Forelimb muscle (tissue), 1 donor: ENCODE measurements around the gene SLC25A34. TPM values are rescaled to one million over a fixed set of nuclear protein-coding genes. Genes with fewer than 3 reads are reported as not detected.

ENCODE experiments used
- DNase-seq: peaks from one replicate; pipeline ENCODE4 v3.0.0-alpha.2; 2013; ENCODE audit warnings: low read depth
- polyA plus RNA-seq: library from polyadenylated mRNA; unstranded; fragments of 120-200 nt; gene quantifications from one replicate; pipeline ENCODE4 v1.2.1, GENCODE V29; 2013; ENCODE audit not compliant: insufficient read length

Gene SLC25A34
- polyA plus RNA-seq, 1 donor = 6.9 TPM

DNA sequence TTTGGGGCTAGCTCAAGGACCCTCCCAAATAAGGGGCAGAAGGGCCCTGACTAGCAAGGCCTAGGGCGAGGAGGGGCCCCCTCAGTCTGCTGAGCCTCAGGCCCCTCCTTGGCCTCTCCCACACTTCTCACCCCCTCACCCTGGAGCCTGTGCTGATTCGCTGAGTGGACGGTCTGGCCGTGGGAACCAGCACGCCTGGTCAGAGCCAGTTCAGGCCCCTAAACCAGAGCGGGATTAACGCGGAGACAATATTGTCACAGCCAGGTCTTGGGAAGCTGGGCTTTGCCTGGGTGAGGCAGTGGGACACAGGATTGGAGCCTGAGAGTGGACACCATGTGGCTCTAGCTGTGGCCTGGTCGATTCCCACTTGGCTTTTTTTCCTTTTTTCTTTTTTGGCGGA is 17.7 kb downstream of the SLC25A34 start:
- no peak for DNase-seq

DNA sequence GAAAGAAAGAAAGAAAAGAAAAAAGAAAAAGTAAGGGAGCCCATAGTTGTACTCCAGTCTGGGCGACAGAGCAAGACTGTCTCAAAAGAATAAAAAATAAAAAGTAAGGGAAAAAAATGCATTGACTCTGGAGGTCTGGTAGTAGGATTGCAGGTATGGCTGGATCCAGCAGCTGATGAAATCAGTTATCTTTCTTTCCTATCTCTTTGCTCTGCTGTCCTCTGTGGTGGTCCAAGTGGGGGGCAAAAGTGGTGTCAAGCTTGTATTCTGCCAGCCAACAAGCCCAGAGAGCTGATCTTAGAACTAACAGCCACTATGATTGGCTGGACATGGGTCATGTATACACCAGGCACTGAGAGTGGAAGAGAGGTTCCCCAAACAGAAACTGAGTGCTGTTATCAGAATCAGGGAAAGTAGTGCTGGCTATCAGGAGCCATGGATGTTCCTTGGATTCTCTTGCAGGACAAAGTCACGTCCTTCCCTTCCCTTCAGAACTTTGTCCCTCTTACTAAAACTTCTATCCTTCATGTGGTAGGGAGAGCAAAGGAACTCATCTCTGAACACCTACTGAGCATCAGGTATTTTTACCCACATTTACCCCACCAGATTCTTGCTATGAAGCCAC is 19.1 kb downstream of the SLC25A34 start:
- DNase-seq = no peak

DNA sequence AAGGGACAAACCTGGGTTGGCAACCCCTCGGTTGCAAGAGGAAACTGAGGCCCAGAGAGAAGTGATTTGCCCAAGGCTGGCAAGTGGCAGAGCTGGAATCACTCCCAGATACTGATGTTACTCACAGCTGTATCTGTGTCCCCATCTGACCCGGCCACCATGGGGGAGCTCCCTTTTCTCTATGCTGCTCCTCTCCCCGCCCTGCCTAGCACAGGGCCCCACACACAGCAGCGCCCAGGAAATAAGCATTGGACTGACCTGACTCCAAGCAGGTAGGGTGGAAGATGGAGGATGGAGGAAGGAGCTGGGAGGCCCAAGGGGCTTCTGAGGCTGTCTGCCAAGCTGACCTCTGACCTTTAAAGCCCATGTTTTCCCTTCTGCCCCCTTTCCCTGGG is 19.6 kb downstream of the SLC25A34 start:
- DNase-seq = no peak

DNA sequence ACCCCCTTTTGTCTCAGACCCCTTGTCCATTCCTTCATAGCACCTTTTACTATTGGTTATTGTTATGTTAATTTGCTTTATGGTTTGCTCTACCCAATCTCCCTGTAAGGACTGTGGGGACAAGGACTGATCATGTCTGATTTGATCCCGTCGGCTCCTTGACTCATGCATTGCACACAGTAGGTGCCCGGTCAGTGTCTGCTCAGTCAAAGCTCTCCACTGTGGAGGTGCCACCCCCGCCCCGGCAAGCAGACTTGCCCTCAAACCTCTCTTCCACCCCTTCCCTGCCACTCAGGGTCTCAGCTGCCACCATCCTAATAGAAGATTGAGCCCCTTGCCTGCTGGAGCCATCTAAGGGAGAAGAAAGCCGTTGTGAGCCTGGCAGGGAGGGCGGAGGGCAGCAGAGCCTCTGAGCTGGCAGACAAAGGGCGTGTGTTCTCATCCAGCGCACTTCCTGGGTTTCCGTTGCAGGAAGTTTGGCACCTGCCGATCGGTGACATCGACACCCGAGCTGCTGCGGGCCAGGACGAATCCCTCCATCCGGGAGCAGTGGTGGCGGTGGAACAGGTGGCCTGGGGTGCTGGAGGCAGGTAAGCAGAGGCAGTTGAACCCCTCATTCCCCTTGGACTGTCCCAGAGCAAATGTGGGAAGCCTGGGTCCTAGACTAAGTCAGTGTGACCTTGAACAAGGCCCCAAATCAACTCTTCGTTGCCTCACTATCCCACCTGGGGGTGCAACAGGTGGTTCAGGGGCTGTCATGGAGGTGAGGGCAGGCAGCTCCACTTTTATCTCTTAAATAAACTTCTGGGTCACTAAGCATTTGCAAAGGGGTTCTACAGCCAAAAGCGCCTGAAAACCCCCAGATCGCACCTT is 20.3 kb downstream of the SLC25A34 start:
- DNase-seq = no peak

DNA sequence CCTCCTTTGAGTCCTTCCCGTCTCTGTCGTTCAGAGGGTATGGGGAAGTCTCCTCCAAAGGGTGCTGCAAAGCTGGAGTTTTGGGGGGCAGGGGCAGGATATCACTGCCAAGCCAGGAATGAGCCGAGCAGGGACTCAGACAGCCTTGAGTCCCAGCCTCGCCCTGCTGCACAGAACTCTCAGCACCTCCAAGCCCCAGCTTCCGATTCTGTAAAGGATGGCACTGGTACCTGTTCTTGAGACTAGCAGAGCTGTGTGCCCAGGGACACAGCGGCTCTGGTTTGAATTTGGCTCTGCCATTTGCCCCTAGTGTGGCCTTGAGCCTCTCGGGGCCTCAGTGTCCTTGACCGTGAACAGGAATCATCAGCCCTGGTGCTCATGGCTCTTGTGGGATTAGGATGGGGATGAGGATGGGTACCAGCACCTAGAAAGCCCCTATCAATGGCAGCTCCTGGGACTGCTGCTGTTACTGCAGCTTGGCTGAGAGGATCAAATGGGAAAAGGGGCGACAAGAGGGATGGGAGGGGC is 21.0 kb downstream of the SLC25A34 start:
- DNase-seq = no peak

DNA sequence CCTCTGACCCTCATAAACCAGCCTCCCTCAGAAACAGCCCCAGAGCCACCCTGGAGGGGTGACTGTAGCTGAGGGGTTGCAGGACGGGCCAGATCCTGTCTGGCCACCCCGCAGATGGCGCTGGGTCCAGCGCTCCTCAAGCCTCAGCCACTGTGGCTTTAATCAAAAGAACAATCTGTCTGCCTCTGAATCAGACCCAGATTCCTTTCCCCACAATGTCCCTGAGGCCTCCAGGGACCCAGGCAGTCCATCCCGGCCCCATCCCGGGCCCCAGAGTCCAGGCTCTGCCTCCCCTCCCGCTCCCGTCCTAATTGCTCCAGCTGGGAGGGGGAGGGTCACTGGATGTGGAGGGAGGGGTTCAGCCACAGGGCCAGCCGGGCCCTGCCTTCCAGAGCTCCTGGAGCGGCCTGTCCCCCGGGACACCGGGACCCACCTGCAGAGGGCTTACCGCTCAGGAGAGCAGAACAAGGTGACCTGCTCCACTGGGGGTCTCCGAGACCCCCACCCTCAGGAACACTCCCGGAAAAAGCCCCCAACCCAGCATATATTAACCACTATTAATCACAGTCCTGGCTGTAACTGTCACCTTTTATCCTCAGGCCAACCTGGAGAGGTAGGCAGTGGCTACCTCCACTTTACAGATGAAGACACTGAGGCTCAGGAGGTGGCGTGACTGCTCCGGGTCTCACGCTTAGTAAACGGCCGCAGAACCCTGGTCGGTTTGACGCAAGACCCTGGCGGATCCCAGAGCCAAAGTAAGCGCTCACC is 21.7 kb downstream of the SLC25A34 start:
- DNase-seq = no peak

DNA sequence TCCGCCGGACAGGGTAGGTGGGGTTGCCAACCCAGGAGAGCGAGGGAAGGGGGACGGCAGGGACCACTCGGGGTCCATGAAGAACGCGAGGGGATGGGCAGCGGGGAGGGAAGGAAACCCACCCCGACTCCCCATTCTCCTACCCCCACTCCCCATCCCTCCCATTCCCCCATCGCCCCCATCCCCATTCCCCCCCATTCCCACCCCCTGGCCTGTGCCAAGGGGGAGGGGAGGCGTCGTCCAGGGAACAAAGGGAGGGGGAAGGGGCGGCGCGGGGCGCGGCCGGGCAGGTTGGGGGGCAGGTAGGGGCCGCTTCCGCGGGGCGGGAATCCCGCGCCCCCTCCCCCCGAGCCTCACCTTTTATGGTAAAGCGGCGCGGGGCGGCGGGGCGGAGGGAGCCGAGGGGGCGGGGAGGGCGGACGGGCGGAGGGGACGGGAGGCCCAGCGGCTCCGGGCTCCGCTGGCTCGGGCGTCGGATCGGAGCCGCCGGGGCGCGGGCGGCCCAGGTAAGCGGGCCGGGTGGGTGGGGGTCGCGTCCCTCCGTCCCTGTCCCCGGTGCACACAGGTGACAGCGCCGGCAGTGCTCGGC is 22.4 kb downstream of the SLC25A34 start, which contains the start of gene FBLIM1:
TSS of gene FBLIM1 (plus strand) at position 453 of the 589 bp plus-strand sequence. CDS start 6,189 bp downstream, outside the sequence.
- no peak for DNase-seq

DNA sequence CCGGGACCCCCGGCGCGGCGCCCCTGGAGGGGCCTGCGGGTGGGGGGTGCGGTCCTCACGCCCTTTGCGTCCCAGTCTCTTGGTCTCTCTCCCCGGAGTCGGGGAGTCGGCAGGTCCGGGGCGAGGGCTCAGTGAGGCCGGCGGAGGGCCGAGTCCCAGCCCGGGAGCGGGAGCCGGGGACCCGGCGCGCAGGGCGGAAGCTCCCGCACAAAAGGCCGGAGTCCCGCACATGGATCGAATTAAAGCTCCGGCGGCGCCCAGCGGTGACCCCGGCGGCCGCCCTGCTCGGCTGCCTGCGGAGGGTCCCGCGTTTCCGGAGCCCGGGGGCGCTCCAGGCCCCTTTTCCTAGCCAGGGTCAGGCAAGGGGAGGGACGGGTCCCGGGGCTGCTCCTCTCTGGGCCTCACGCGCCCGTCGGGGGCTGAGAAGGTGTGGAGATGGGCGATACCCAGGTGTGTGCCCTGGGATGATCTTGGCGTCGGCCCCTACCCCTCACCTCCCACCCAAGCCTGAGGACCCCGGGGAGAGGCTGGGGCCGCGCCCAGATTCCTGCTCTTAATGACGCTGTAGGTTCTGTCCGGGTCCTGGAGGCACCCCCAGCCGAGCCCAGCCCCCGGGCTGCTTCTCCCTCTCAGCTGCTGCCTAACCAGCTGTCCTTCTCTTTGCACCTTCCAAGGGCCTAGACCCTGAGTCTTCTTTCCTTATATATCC is 23.0 kb downstream of the SLC25A34 start:
- DNase-seq = no peak

DNA sequence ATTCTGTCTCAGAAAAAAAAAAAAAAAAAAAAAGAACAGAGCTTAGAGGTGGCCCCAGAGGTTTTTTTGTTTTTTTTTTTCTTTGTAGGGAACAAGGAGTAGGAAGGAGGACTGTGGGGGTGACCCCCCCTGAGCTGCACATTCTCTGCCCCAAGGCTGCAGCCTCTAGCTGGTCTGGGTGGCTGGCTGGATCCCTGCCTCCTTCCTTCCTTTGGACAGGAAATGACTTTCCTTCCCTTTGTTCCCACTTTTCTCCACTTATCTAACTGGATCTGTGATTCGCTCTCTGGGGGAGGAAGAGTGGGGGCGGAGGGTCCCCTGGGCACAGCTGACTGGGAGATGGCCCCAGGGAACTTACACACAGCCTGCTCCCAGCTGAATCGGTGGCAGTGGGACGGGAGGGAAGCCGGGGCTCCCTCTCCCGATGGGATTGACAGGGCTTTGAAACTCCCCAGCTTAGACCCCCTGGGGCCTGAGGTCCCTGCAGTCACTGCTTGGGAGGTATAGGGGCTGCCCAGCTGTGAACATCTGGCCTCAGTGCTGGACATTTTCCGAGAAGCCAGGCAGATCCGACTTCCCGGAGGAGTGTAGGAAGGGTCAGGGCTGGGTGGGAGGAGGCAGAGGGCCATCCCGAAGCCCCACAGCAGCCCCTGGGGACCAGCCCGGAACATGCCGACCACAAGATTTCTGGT is 24.6 kb downstream of the SLC25A34 start:
- DNase-seq = no peak

DNA sequence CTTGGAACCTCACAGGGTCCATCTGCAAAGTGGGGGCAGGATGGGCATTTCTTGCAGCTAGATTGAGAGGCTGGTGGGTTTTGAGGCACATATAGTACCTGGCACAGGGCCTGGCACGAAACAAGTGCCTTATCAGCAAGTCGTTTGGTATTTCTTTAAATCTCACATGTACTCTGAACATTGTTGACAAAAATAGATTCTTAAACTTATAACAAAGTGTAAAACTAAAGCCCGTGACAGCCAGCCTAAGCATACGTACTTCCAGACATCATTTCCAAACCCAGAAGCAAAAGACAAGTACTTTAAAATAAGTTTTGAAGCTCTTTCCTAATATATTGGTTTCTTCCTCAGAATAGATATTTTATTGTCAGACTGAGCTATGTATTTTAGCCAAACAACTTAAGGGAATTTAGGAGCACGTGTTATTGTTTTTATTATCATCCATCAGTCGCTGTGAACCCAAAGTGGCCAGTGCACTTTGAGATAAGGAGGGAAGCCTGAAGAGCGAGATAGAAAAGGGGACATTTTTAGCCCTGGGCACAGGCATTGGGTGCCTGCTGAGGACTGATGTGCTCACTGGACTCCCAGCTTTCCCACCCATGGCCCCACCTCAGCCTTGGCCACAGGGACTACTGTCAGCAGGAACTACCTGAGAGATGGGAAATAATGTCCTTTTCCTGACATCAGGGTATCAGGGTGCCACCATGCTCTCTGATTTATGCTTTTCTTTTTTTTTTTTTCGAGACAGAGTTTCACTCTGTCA is 25.5 kb downstream of the SLC25A34 start:
- DNase-seq = no peak

DNA sequence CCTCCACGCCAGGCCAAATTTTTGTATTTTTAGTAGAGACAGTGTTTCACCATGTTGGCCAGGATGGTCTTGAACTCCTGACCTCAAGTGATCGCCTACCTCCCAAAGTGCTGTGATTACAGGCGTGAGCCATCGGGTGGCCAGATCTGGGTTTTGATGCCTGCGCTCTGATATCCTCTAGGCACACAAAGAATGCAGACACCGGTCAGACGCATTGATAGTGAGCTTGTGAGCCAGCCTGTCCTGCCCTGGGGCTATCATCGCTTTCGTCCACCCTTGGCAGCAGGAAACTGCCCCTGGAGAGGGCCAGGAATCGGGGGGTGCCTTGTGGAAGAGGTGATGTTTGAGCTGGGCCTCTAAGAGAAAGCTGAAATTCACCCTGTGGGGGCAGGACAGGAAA is 26.5 kb downstream of the SLC25A34 start:
- DNase-seq = no peak

DNA sequence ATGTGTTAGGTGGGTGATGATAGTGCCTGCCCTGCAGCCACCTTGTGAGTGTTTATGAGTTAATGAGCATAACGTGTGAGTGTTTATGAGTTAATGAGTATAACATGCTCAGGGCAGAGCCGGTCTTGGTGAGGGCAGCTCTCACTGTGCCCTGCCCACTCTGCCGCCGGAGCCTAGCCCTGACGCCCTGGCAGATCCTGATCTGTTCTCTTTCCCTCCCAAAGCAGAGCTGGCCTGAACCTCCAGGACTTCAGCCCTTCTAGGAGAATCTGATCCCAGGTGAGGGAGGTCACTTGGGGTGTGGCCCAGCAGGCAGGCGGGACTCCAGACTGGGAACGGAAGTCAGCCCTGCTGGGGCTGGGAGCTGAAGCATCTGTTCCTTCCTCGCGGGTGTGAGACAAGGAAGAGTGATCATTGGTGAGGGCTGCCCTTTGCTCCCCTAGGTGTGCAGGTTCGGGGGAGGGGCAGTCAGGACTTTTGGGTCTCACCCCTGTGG is 28.3 kb downstream of the SLC25A34 start:
- DNase-seq = no peak

DNA sequence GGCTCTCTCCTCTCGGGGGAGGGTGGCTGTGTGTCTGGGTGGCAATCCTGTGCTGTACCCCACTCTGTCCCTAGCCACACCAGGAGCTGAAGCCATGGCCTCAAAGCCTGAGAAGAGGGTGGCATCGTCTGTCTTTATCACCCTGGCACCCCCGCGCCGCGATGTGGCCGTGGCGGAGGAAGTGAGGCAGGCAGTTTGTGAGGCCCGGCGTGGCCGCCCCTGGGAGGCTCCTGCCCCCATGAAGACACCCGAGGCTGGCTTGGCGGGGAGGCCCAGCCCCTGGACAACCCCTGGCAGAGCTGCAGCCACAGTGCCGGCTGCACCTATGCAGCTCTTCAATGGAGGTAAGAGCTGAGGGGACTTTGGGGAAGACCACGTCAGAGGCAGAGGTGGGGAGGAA is 28.8 kb downstream of the SLC25A34 start:
- DNase-seq = no peak

DNA sequence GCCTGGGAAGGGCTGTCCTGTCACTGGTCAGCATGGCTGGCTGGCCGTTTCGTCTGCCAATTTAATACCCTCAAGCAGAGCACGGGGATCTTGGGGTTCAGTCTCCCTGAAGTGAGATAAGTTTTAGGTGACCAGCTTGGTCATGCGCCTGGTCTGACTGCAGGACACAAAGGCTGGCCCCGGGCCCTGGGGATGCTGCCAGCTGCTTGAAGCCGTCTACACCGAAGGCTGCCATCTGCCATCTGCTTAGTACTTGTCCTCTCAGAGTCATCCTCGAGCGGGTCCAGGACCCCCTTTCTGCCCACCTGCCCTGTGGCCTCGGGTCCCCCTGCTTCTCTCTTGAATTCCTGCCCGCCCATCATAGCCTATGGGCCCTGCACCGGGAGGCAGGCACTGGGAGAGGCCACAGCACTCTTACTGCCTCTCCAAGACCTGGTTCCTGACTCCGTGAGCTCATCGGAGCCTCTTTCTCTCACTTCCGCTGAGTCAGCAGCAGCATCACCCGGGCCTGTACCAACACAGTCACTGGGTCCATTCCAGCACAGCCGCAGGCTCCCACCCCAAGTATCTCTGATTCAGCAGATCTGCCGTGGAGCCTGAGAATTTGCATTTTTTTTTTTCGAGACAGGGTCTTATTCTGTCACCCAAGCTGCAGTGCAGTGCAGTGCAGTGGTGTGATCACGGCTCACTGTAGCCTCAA is 29.6 kb downstream of the SLC25A34 start:
- no peak for DNase-seq

DNA sequence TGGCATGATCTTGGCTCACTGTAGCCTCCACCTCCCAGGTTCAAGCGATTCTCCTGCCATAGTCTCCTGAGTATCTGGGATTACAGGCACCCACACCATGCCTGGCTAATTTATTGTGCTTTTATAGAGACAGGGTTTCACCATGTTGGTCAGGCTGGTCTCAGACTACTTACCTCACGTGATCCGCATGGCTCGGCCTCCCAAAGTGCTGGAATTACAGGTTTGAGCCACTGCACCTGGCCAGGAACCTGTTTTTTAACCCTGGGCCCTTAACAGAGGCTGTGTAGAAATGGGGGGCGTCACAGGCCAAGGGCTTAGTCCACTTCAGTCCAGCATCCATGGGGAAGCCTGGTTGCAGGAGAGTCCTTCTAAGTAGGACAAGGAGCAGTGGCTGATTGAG is 31.9 kb downstream of the SLC25A34 start:
- no peak for DNase-seq

DNA sequence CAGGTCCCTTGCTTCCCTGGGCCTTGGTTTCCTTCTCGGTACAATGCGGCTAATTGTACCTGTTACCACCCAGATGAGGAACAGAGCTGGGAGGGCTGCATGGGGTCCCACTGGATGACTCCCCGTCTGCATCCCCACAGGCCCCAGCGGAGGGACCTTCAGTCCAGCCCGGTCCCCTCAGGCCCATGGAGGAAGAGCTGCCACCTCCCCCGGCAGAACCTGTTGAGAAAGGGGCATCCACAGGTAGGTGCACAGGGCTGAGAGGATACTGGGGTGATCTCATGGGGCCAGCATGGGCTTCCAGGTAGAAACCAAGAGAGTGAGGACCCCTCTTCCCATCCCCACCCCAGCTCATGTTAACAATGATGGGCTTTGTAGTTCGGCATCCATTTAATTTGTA is 32.3 kb downstream of the SLC25A34 start:
- no peak for DNase-seq

DNA sequence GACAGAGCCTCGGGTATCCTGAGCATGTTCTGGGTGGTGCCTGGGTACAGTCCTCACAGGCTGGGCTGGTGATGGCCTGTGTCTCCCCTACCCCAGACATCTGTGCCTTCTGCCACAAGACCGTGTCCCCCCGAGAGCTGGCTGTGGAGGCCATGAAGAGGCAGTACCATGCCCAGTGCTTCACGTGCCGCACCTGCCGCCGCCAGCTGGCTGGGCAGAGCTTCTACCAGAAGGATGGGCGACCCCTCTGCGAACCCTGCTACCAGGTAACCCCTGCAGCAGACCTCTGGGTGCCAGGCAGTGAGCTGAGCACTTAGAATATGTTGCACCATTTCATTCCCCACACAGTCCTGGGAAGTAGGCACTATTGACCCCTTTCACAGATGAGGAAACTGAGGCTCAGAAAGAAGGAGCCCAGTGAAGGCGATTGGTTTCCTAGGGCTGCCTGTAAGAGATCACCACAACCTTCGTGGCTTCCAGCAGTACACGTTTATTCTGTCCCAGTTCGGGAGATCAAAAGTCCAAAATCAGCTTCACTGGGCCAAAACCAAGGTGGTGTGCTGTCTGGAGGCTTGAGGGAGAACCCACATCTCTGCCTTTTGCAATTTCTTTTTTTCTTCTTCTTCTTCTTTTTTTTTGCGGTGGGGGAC is 34.4 kb downstream of the SLC25A34 start:
- no peak for DNase-seq

DNA sequence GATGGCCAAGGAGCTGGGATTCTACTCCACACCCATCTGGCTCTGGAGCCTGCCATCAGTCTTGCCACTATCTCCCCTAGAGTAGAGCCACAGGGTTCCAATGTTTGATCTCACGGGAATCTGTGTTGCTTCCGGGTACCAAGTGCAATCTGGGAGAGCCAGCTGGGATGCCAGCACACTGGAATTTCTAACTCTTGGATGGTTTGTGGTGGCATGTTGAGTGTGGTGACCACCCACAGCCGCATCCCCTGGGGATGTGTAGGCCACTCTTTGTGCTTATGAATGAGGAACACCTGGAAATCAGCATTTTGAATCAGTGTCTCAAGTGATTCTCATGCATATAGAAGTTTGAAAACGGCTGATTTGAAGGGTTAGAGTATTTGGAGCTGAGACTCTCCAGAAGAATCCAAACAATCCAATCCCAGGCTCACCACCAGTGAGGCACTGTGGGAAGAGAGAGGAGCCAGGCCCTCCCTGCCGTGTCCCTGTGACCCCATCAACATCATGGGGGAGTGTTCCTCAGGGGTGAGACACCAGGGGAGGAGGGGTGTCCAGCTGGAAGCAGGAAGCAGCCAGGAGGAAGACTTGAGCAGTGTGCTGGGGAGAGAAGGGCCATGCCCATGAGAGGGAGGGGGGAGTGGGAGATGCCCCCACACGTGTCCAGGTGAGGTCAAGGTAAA is 35.9 kb downstream of the SLC25A34 start:
- DNase-seq = no peak
